Pancreas (tissue), 10 donors: Measurements from ENCODE around the gene EIF2B5. TPM values are rescaled to one million over a fixed set of nuclear protein-coding genes. Genes with fewer than 3 reads are reported as not detected.
A peak's percentile ranks its signal among the peaks of the same experiment; 100 is the strongest.

Source experiments
- ATAC-seq, 4 donors: fragments of 200-7000 bp; cut with Tn5 transposase; one replicate each; pipeline versions ENCODE4 v1.8.0 to v1.9.1; 2020; ENCODE audit warnings: mild to moderate bottlenecking in 4 of 4, moderate library complexity in 4 of 4
- DNase-seq, 6 donors: peaks; one replicate each; pipeline ENCODE4 v3.0.0-alpha.2; 2020
- FAIRE-seq: peaks from 2 replicates; lab custom pipeline; 2012; peaks lifted over from hg19 to GRCh38; lab: Jason Lieb, UNC
- H3K27ac ChIP-seq, 4 donors: fragments of 200-600 bp; sonication (generic); 1 replicate in 3 of 4; 2 replicates in 1 of 4; pipeline versions ENCODE4 v1.5.0 to v1.8.0; 2020
- H3K27me3 ChIP-seq, 4 donors: fragments of 200-600 bp; one replicate each; pipeline ENCODE4 v1.8.0; 2021
- H3K36me3 ChIP-seq, 3 donors: fragments of 200-600 bp; sonication (generic) in 1 of 3; one replicate each; pipeline versions ENCODE4 v1.5.0 to v1.8.0; 2020 to 2021
- H3K4me1 ChIP-seq, 3 donors: fragments of 200-600 bp; one replicate each; pipeline ENCODE4 v1.8.0; 2021
- H3K4me3 ChIP-seq, 4 donors: fragments of 200-600 bp; sonication (generic) in 2 of 4; one replicate each; pipeline versions ENCODE4 v1.5.0 to v1.8.0; 2020 to 2021
- H3K9me3 ChIP-seq, 4 donors: fragments of 200-600 bp; one replicate each; pipeline ENCODE4 v1.8.0; 2021
- CTCF ChIP-seq, 4 donors: fragments of 200-600 bp; sonication (generic) in 3 of 4; IDR thresholded peaks; one replicate each; pipeline versions ENCODE4 v1.5.0 to v1.8.0; 2021; ENCODE audit warnings: antibody characterized with exemption in 4 of 4
- WGBS, 2 donors: extraction: QIAGEN DNeasy Blood & Tissue Kit; methylation state at CpG; one replicate each; pipeline ENCODE4 v1.1.7; 2013; 5-methylcytosine and 5-hydroxymethylcytosine counted together
- intact Hi-C, 3 donors: fragments of 100-400 bp; cut with DNase I; formaldehyde crosslinking; loops; one replicate each; pipeline versions ENCODE4 v1.11.1 to v1.14.2; 2022
- polyA plus RNA-seq, 2 donors: library from polyadenylated mRNA; stranded (reverse); fragments of 200-250 nt; gene quantifications; one replicate each; pipeline ENCODE4 v1.2.3, GENCODE V29; 2013
- total RNA-seq, 6 donors: library from RNA; stranded (reverse); fragmentation: NEBNext Ultra II Directional in 4 of 6; extraction: Animal tissue kit (Norgen Biotek cat#: 25700) in 4 of 6; gene quantifications; one replicate each; pipeline versions ENCODE4 v1.2.1 to v1.2.4, GENCODE V29; 2021 to 2023
- donor health status: healthy with polysubstance abuse.
- donor health status: DM: no; HTN: no; CAD: no; lungs with moderate emphysema.
- donor health status: DM: no; HTN: no; CAD: no.
- donor health status: control.
- donor health status: control.
- donor health status: Bipolar disorder and iron deficiency.
- donor health status: DM: yes; HTN: yes; CAD: no.
- donor health status: DM: no; HTN: no; CAD: no.
- donor health status: DM: no; HTN: no; CAD: no.
- donor health status: DM: yes; HTN: yes; CAD: no.

The EIF2B5 gene
- total and polyA plus RNA-seq, 8 donors: 12.4 to 53.3 (median 20.1) TPM

- H3K27ac ChIP-seq: peak within 1 kb of the TSS in 3 of 4 donors; percentile 69 to 80 (median 72)
- DNase-seq (peak; percentile 98 to 99 (median 98)), ATAC-seq (peak; percentile 93 to 97 (median 94)), FAIRE-seq (no peak)
- intact Hi-C loops: no loop called here
- 0 to 1% methylated on average over 63 to 73 of the region's 73 CpGs for WGBS, 2 donors
- no peaks in the 10 kb centered on the region for H3K9me3 ChIP-seq
- TF ChIP-seq CTCF (IDR thresholded peaks at IDR 0.05): no peak
- H3K4me1 ChIP-seq: peaks cover 4 to 12% (median 7%) of the 10 kb centered on the region in 3 donors
- no peaks in the 10 kb centered on the region for H3K27me3 ChIP-seq
- peaks cover 0 to 24% (median 12%) of the 10 kb centered on the region in 3 donors for H3K36me3 ChIP-seq
- H3K4me3 ChIP-seq: peak within 1 kb of the TSS; percentile 68 to 100 (median 87)
These were observed 39.7 kb downstream of the EIF2B5 start, which contains the start of gene AP2M1 for GRCh38 chr3:184174646-184175492. Gene AP2M1, plus strand, starts transcription at chr3:184174855. Its CDS starts 2,139 bp downstream, at chr3:184176994.

GRCh38 chr3:184175506-184175905 lies 40.3 kb downstream of the EIF2B5 start:
- no peak for DNase-seq
- peak; percentile 1 to 5 (median 2) for ATAC-seq
- Histone ChIP-seq H3K4me1 (peaks cover 4 to 12% (median 7%) of the 10 kb centered on the region in 3 donors), H3K27me3 (no peaks in the 10 kb centered on the region), H3K9me3 (no peaks in the 10 kb centered on the region), H3K36me3 (peaks cover 0 to 30% (median 18%) of the 10 kb centered on the region in 3 donors), H3K27ac (no peak overlapping the region), H3K4me3 (peak overlapping the region; percentile 68 to 100 (median 87))
- intact Hi-C loops: no loop called here
- 16 to 18% methylated on average over 8 of the region's 8 CpGs for WGBS, 2 donors
- FAIRE-seq: no peak
- TF ChIP-seq CTCF (IDR thresholded peaks at IDR 0.05): no peak

GRCh38 chr3:184175981-184176376 lies 40.8 kb downstream of the EIF2B5 start:
- FAIRE-seq (no peak), DNase-seq (no peak), ATAC-seq (no peak)
- intact Hi-C loops: no loop called here
- Histone ChIP-seq H3K27me3 (no peaks in the 10 kb centered on the region), H3K4me1 (peaks cover 4 to 12% (median 7%) of the 10 kb centered on the region in 3 donors), H3K9me3 (no peaks in the 10 kb centered on the region), H3K4me3 (peak overlapping the region in 2 of 4 donors; percentile 68 to 100), H3K27ac (peak overlapping the region in 1 of 4 donors; percentile 45), H3K36me3 (peaks cover 0 to 34% (median 20%) of the 10 kb centered on the region in 3 donors)
- WGBS, 2 donors: 52 to 60% methylated on average over 3 of the region's 3 CpGs
- TF ChIP-seq CTCF (IDR thresholded peaks at IDR 0.05): no peak

DNA sequence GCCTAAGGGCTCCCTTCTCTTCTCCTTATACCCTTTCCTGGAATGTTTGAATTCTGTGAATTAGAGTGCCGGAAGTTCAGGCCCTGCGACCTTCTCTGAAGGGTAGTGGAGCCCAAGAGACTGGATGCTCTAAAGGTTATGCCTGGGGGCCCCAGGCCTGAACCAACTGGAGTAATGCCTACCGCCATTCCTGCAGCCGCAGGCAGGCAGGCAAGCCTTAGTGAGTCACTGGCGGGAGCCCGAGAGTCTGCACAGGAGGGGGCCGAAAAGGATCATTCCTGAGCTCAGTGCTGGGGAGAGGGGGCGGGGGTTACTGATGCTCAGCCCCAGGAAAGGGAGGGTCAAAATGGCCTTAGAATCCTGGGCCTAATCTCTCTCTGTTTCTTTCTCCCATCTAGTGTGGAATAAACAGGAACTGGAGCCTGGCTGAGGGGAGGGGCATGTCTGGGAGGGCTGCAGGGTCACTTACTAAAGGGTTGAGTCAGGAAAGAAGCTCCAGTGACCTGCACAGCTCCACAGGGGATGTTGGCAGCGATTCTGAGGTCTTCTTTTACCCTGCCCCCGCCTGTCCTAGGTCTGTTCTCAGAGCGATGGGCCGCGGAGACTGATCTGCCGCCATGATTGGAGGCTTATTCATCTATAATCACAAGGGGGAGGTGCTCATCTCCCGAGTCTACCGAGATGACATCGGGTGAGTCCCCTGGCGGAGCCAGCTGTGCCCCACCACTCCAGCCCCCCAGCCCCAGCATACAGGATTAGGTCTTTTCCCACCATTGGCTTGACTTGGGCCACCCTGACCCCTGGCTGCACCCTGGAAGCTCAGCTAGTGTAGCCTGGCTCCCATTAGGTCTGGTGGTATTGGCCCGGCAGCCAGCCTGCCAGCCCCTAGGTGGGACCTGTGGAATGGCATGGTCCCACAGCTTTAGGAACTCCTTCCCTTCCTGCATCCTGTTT lies 41.5 kb downstream of the EIF2B5 start:
- 63 to 72% methylated on average over 17 to 19 of the region's 19 CpGs for WGBS, 2 donors
- no peak for TF ChIP-seq CTCF (IDR thresholded peaks at IDR 0.05)
- peak in 3 of 6 donors; percentile 41 to 62 (median 47) for DNase-seq
- Histone ChIP-seq H3K27ac (peak overlapping the region in 2 of 4 donors; percentile 4 to 45), H3K36me3 (peaks cover 5 to 34% (median 27%) of the 10 kb centered on the region in 3 donors), H3K4me1 (peaks cover 4 to 12% (median 7%) of the 10 kb centered on the region in 3 donors), H3K27me3 (no peaks in the 10 kb centered on the region), H3K4me3 (peak overlapping the region in 2 of 4 donors; percentile 68 to 100), H3K9me3 (no peaks in the 10 kb centered on the region)
- peak in 3 of 4 donors; percentile 2 to 40 (median 10) for ATAC-seq
- intact Hi-C loops: no loop called here
- no peak for FAIRE-seq
